ENCODE measurements around the gene KIRREL3.
A peak's percentile ranks its signal among the peaks of the same experiment; 100 is the strongest.

Gene KIRREL3

DNA sequence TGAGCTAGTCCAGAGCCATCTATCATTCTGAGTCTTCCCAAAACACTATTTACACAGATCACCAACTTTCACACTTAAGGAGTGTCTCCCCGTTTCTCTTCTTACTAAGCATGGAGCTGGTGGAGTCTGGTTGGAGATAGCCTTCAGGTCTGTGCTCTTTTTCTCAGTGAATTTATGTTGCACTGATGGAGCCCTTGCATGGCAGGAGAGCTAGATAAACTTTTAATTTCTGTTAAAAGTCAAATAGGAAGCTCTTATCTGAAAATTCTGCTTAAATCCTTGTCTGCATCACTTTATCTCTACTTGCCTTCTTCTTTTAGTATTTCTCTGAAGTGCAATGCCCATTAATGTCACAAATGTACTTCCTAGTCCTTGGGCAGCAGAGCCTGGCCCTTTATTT lies 581.7 kb downstream of the KIRREL3 start:
- no peak overlapping the region for H3K4me3 ChIP-seq (ENCODE audit: control insufficient read depth, low read depth, low read length)
- no peak for DNase-seq (ENCODE audit: low read depth)

DNA sequence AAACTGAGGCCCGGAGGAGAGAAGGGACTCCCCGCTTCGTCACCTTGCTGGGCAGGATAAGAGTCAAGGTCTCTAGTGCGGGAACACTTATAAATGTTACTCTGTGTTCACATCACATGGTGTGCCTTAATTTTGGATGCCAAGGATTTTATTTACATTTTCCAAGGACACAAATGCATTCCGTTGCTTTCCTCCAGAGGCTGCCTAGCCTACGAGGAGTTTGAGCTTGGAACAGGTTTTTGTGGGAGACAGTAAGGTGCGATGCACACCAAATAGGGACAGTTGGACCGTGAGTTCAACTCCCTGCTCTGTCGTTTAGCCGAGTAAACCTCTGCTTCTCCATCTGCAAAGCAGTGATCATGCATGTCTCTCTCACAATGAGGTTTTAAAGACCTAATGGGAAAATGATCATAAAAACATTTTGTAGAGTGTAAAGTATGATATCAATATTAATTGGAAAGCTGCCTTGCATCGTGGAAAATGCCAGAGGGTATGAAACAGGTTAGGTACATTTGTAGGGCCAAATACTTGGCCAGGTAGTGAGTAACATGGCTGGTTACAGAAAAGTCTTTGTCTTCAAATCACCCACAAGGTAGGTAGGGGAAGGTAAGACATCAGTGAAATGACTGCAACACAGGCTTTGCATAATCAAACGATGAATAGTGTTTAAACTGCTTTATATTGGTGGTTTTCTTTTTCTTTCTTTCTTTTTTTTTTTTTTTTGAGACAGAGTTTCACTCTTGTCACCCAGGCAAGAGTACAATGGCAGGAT lies 583.3 kb downstream of the KIRREL3 start:
- no peak for DNase-seq (ENCODE audit: low read depth)
- peak overlapping the region; percentile 34 for H3K4me3 ChIP-seq (ENCODE audit: control insufficient read depth, low read depth, low read length)
- TF ChIP-seq, protein P1, sequence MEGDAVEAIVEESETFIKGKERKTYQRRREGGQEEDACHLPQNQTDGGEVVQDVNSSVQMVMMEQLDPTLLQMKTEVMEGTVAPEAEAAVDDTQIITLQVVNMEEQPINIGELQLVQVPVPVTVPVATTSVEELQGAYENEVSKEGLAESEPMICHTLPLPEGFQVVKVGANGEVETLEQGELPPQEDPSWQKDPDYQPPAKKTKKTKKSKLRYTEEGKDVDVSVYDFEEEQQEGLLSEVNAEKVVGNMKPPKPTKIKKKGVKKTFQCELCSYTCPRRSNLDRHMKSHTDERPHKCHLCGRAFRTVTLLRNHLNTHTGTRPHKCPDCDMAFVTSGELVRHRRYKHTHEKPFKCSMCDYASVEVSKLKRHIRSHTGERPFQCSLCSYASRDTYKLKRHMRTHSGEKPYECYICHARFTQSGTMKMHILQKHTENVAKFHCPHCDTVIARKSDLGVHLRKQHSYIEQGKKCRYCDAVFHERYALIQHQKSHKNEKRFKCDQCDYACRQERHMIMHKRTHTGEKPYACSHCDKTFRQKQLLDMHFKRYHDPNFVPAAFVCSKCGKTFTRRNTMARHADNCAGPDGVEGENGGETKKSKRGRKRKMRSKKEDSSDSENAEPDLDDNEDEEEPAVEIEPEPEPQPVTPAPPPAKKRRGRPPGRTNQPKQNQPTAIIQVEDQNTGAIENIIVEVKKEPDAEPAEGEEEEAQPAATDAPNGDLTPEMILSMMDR (conservative IDR thresholded peaks at IDR 0.05; ENCODE audit: control insufficient read depth, insufficient read depth, low read depth, low read length) = no peak

More for the DNA sequence above, 581.7 kb downstream of the KIRREL3 start:
- TF ChIP-seq, protein P1 (conservative IDR thresholded peaks at IDR 0.05; ENCODE audit: control insufficient read depth, insufficient read depth, low read depth, low read length) = no peak

DNA sequence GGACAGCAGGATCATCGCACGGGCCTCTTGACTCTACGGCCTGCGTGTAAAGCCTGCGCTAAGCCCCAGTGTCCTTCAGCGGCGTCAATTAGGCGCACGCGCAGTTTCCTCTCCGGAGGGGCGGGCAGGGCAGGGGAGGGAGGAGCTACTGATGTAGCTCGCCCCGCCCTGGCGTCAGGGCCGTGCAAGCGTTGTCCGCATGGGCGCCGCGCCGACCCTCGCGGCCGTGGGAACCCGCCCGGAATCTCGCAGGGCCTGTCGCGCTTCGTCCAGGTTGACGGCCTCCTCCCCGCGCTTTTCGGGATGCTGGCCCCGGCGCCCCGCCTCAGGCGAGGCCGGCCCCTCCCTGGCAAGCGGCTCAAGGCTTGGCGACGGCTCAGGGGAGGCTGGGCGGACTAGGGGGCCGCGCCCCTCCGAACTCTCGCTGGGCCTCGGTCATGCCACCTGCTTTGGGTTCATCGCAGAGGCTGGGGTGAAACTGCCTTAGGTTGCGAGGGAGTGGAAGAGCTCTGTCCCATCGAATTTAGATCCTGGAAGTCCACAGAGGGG lies 584.0 kb downstream of the KIRREL3 start:
- DNase-seq (ENCODE audit: low read depth) = peak; percentile 74
- TF ChIP-seq, protein P1 (conservative IDR thresholded peaks at IDR 0.05; ENCODE audit: control insufficient read depth, insufficient read depth, low read depth, low read length) = no peak
- H3K4me3 ChIP-seq (ENCODE audit: control insufficient read depth, low read depth, low read length) = peak overlapping the region; percentile 34

DNA sequence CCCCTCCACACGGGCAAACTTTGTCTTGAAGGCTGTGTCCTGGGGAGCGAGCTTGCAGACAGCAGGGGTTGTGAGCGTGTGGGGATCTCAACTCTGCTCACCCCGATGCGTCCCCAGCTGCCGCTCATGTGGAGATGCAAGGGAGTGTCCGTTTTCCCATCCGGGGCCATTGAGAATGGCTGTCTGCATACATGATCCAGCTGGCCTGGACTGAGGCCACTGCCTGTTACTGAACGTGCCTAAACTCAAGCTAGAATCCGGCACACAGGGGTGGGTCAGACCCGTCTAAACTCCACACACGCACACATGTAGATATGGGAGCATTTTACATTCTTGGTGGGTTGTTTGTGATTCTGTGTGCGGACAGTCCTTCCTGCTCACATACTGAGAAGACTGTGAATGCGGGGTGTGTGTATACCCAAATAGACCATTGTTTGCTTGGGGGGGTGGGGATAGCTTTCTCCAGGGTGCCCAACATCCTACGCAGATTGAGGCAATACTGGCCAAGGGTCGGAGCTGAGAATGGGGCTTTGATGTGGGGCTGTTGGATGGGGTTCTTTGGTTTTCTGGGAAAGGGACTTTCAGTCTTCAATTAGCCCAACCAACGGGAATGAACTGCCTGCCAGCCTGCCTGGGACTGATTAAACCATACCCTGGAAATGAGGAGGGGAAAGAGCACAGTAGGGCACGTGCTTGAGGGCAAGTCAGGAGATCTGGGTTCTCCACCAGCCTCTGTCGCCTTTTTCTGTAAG lies 584.7 kb downstream of the KIRREL3 start:
- no peak for DNase-seq (ENCODE audit: low read depth)
- TF ChIP-seq, protein P1 (conservative IDR thresholded peaks at IDR 0.05; ENCODE audit: control insufficient read depth, insufficient read depth, low read depth, low read length) = no peak
- no peak overlapping the region for H3K4me3 ChIP-seq (ENCODE audit: control insufficient read depth, low read depth, low read length)

DNA sequence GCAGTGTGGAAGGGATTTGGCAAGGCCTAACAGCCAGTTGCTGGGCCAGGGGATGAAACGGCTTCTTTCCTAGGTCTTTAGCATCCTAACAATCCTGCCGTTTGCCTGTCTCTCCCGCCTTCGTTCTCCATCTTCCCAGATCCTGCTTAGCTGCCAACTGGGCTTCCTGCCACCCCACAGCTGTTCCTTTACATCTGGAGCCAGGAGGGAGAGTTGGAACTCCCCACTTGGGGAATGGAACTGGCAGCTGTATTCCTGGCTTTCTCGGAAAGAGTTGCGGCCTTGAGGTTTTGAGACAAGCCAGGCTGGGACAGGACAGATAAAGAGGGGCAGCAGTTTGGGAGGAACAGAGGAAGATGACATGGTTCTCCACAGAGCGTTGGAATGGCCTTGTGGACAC lies 585.4 kb downstream of the KIRREL3 start:
- no peak overlapping the region for H3K4me3 ChIP-seq (ENCODE audit: control insufficient read depth, low read depth, low read length)
- peak; percentile 85 for DNase-seq (ENCODE audit: low read depth)
- TF ChIP-seq, protein P1 (conservative IDR thresholded peaks at IDR 0.05; ENCODE audit: control insufficient read depth, insufficient read depth, low read depth, low read length) = no peak

DNA sequence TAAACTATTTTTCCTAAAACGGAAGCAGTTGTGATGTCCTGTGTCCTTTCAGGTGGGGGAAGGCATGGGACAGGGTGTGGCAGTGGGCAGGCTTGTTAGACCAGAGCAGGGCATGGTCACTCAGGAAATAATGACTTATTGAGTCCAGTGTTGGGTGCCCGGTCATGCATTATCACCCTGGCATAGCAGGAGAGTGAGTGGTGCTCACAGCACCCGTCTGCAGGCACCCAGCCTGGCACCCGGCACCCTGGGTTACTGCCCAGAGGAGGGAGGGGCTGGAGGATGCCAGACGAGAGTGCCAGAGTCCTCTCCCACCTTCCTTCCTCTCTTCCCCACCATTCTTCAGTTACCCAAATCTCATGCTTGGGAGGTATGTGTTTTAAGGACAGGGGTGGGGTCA lies 586.0 kb downstream of the KIRREL3 start:
- no peak overlapping the region for H3K4me3 ChIP-seq (ENCODE audit: control insufficient read depth, low read depth, low read length)
- DNase-seq (ENCODE audit: low read depth) = no peak
- TF ChIP-seq, protein P1 (conservative IDR thresholded peaks at IDR 0.05; ENCODE audit: control insufficient read depth, insufficient read depth, low read depth, low read length) = no peak
